Measurements from ENCODE around the gene DNAJC3. TPM values are rescaled to one million over a fixed set of nuclear protein-coding genes. Genes with fewer than 3 reads are reported as not detected.
A peak's percentile ranks its signal among the peaks of the same experiment; 100 is the strongest.
"Not testable (repeated sequence)": the region's sequence is repeated elsewhere in the genome, so short reads cannot be mapped to it uniquely, and the experiment has no call there.

The DNAJC3 gene
- polyA plus RNA-seq, 6 donors from 2014 or later = 8.3 to 16.4 (median 13.3) TPM

GRCh38 chr13:95684418-95684817, 7.5 kb downstream of the DNAJC3 start:
- Mint-ChIP-seq H3K27me3 (no peaks in the 10 kb centered on the region), H3K9me3 (peaks cover 0 to 19% (median 7%) of the 10 kb centered on the region in 7 donors), H3K36me3 (peaks cover 8 to 9% of the 10 kb centered on the region in 2 donors), H3K27ac (peak overlapping the region in 2 of 6 donors; percentile 19 to 57), H3K4me3 (no peak overlapping the region), H3K4me1 (peaks cover 54 to 77% (median 73%) of the 10 kb centered on the region in 3 donors)
- no peak for ATAC-seq (ENCODE audit: low read depth in 2 of 2)
- DNase-seq = no peak

- H3K27me3 Mint-ChIP-seq; H3K4me3 Mint-ChIP-seq; H3K27ac Mint-ChIP-seq; DNase-seq; ATAC-seq (ENCODE audit: low read depth in 2 of 2); H3K36me3 Mint-ChIP-seq: not testable (repeated sequence)
- Mint-ChIP-seq H3K9me3 (peaks cover 0 to 19% (median 7%) of the 10 kb centered on the region in 7 donors), H3K4me1 (peaks cover 52 to 76% (median 71%) of the 10 kb centered on the region in 3 donors)
Observed at GRCh38 chr13:95684960-95685359, 8.0 kb downstream of the DNAJC3 start.

DNA sequence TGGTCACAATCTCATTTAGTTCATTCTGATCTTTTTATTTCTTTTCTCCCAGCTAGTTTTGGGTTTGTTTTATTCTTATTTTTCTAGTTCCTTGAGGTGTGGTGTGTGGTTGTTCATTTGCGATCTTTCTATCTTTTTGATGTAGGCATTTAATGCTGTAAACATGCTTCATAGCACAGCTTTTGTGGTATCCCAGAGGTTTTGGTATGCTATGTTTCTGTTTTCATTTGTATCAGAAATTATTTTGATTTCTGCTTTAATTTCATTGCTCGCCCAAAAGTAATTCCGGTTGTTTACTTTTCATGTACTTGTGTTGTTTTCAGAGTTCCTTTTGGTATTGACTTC, 12.6 kb downstream of the DNAJC3 start:
- Mint-ChIP-seq H3K4me3 (peak overlapping the region in 1 of 8 donors; percentile 40), H3K27ac (peak overlapping the region in 1 of 6 donors; percentile 61)
- ATAC-seq (ENCODE audit: low read depth in 2 of 2) = no peak

GRCh38 chr13:95690986-95691385, 14.0 kb downstream of the DNAJC3 start:
- H3K36me3 Mint-ChIP-seq; H3K4me3 Mint-ChIP-seq; H3K27ac Mint-ChIP-seq; ATAC-seq (ENCODE audit: low read depth in 2 of 2); DNase-seq; H3K27me3 Mint-ChIP-seq: not testable (repeated sequence)
- peaks cover 0 to 15% (median 7%) of the 10 kb centered on the region in 7 donors for H3K9me3 Mint-ChIP-seq
- peaks cover 27 to 37% (median 35%) of the 10 kb centered on the region in 3 donors for H3K4me1 Mint-ChIP-seq

More for the DNA sequence above, 12.6 kb downstream of the DNAJC3 start:
- DNase-seq = no peak
- Mint-ChIP-seq H3K27me3 (no peaks in the 10 kb centered on the region), H3K9me3 (peaks cover 0 to 19% (median 7%) of the 10 kb centered on the region in 7 donors), H3K36me3 (peaks cover 9% of the 10 kb centered on the region in 2 donors), H3K4me1 (peaks cover 32 to 48% (median 43%) of the 10 kb centered on the region in 3 donors)

DNA sequence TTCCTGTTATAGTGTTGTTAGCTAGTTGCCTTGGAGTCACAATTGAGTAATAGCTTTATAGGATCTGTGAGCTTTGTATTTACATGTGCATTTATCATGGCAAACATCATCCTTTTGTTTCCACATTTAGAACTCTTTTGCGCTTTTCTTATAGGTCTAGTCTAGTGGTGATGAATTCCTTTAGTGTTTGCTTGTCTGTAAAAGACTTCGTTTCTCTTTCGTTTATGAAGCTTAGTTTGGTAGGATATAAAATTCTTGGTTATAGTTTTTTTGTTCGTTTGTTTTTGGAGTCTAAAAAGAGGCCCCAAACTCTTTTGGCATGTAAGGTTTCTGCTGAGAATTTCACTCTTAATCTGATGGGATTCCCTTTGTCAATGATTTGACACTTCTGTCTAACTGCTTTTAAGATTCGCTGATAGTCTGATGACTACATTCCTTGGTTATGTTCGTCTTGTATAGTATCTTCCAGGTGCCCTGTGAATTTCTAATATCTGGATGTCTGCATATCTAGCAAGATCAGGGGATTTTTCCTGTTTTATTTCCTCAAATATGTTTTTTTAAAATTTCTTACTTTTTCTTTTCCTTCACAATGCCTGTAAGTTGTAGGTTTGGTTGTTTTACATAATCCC, 20.2 kb downstream of the DNAJC3 start:
- Mint-ChIP-seq H3K36me3 (peaks cover 5 to 7% of the 10 kb centered on the region in 2 donors), H3K27ac (peak overlapping the region in 1 of 6 donors; percentile 20), H3K4me3 (peak overlapping the region in 1 of 8 donors; percentile 12), H3K9me3 (peaks cover 0 to 13% (median 6%) of the 10 kb centered on the region in 7 donors), H3K4me1 (peaks cover 23 to 41% (median 28%) of the 10 kb centered on the region in 3 donors), H3K27me3 (no peaks in the 10 kb centered on the region)
- DNase-seq (no peak), ATAC-seq (ENCODE audit: low read depth in 2 of 2) (no peak)

DNA sequence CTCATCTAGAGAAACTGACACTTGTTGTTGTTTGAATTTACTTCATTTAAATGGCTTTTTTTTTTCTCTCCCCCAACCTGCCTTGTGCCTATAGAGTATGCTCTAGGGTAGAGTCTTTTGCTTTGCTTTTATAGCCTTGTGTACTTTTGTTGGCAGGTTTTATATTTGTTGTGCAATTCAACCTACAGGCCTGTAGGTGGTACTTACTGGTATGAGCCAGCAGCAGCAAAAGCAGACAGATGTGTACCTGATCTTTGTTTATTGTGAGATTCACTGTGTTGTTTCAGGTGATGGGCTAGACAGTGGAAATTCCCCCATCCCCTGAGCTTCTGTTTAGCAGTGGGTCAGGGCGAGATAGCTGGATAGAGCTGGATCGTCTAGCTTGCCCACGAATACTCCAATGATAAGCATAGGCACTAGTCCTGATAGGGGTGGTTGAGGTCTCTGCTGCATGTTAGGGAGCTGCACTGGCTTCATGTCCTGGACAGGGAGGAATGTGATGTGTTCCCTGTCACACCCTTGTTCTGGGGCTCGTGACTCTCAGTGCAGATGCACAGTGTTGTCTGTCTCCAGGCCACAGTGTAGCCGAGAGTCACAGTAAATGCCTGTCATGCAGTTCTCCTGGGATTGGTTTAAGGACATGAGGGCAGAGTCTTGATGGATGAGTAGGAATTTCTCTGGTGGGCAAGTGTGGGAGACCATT, 21.3 kb downstream of the DNAJC3 start:
- peaks cover 26 to 45% (median 31%) of the 10 kb centered on the region in 3 donors for H3K4me1 Mint-ChIP-seq

DNA sequence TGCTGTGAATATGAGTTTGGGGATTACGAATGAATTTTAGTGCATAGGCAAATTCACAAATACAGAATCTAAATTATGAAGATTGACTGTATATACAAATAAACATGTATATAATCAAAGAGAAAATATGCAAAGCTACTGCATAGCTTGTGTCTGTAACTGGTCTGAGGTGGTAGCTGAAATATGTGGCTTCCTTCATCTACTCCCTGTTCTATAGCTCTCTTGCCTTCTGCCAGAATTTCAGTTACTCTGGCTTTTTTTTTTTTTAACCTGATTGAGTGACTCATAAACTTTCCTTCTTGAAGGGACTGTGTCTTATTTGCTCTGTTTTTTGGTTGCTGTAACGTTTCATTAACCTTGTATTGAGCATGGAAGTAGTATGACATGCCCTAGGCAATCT, 26.6 kb downstream of the DNAJC3 start:
- Mint-ChIP-seq H3K4me1 (peaks cover 50 to 60% (median 51%) of the 10 kb centered on the region in 3 donors), H3K27ac (peak overlapping the region in 2 of 6 donors; percentile 2 to 24), H3K9me3 (no peaks in the 10 kb centered on the region), H3K27me3 (no peaks in the 10 kb centered on the region), H3K4me3 (no peak overlapping the region), H3K36me3 (no peaks in the 10 kb centered on the region)
- no peak for ATAC-seq (ENCODE audit: low read depth in 2 of 2)
- DNase-seq = no peak

More for the DNA sequence above, 21.3 kb downstream of the DNAJC3 start:
- DNase-seq (no peak), ATAC-seq (ENCODE audit: low read depth in 2 of 2) (no peak)
- Mint-ChIP-seq H3K4me3 (no peak overlapping the region), H3K27ac (peak overlapping the region in 1 of 6 donors; percentile 10), H3K9me3 (peaks cover 0 to 13% (median 6%) of the 10 kb centered on the region in 7 donors), H3K27me3 (no peaks in the 10 kb centered on the region), H3K36me3 (peaks cover 5 to 7% of the 10 kb centered on the region in 2 donors)

DNA sequence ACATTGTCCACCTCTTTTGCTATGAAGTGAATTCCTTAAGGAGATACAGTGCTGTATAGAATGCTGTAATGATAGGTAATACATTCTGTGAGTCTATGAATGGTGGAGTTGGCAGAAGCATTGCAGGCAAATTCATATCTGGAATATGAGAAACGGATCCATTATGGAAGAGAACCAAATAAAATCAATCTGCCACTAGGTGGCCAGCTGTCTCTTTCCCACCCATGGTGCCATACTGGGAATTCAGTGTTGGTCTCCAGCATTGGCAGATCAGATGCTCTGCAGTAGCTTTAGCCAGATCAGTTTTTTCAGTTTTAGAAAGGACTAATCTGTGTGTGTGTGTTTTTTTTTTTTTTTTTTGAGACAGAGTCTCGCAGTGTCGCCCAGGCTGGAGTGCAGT, 27.6 kb downstream of the DNAJC3 start:
- Mint-ChIP-seq H3K4me3 (no peak overlapping the region), H3K9me3 (no peaks in the 10 kb centered on the region), H3K27ac (no peak overlapping the region), H3K27me3 (no peaks in the 10 kb centered on the region), H3K4me1 (peaks cover 50 to 58% (median 51%) of the 10 kb centered on the region in 3 donors), H3K36me3 (no peaks in the 10 kb centered on the region)
- ATAC-seq (ENCODE audit: low read depth in 2 of 2) (no peak), DNase-seq (no peak)

- Mint-ChIP-seq H3K27me3 (no peaks in the 10 kb centered on the region), H3K9me3 (no peaks in the 10 kb centered on the region), H3K4me3 (no peak overlapping the region), H3K4me1 (peaks cover 50 to 54% (median 52%) of the 10 kb centered on the region in 3 donors), H3K36me3 (no peaks in the 10 kb centered on the region), H3K27ac (peak overlapping the region in 3 of 6 donors; percentile 21 to 81 (median 31))
- ATAC-seq (ENCODE audit: low read depth in 2 of 2) (peak; percentile 33 to 34), DNase-seq (no peak)
Observed at GRCh38 chr13:95706356-95706755, 29.4 kb downstream of the DNAJC3 start.

DNA sequence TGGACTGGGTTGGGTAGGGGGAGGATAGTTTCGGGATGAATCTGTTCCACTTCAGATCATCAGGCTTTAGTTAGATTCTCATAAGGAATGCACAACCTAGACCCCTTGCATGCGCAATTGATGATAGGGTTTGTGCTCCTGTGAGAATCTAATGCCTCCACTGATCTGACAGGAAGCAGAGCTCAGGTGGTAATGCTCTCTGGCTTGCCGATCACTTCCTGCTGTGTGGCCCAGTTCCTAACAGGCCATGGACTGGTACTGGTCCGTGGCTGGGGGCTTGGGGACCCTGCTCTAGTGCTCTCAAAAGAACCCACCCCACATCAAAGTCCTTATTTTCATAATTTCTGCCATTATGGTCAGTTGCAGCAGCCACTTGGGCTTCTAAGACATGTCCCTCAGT, 30.1 kb downstream of the DNAJC3 start:
- H3K4me3 Mint-ChIP-seq = peak overlapping the region in 7 of 8 donors; percentile 17 to 69 (median 46)
- DNase-seq (no peak), ATAC-seq (ENCODE audit: low read depth in 2 of 2) (peak; percentile 43 to 48)
- no peaks in the 10 kb centered on the region for H3K36me3 Mint-ChIP-seq
- no peaks in the 10 kb centered on the region for H3K27me3 Mint-ChIP-seq
- H3K4me1 Mint-ChIP-seq = peaks cover 48 to 52% (median 49%) of the 10 kb centered on the region in 3 donors
- H3K27ac Mint-ChIP-seq = peak overlapping the region; percentile 4 to 91 (median 63)
- H3K9me3 Mint-ChIP-seq = no peaks in the 10 kb centered on the region

- ATAC-seq (ENCODE audit: low read depth in 2 of 2) (peak; percentile 73 to 77), DNase-seq (peak; percentile 15)
- peaks cover 43 to 46% (median 46%) of the 10 kb centered on the region in 3 donors for H3K4me1 Mint-ChIP-seq
- no peaks in the 10 kb centered on the region for H3K27me3 Mint-ChIP-seq
- H3K4me3 Mint-ChIP-seq = peak overlapping the region in 6 of 8 donors; percentile 17 to 69 (median 43)
- peaks cover 2% of the 10 kb centered on the region in 2 donors for H3K36me3 Mint-ChIP-seq
- H3K27ac Mint-ChIP-seq = peak overlapping the region; percentile 4 to 91 (median 68)
- H3K9me3 Mint-ChIP-seq = no peaks in the 10 kb centered on the region
Observed at GRCh38 chr13:95707442-95708390, 30.8 kb downstream of the DNAJC3 start.

DNA sequence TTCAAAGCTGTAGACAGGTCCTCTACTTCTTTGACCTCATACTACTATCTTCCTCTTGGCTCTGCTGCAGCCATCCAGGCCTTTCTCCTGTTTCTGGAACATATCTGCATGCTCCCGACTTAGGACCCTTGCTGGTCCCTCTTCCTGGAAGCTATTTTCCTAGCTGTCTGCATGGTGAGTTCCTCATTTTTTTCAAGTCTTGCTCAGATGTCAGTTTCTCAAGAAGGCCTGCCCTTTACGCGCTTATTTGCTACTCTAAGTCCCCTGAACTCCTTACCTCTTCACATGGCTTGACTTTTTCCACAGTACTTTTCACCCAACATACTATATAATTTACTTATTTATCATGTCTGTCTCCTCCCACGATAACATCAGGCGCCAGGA, 31.4 kb downstream of the DNAJC3 start:
- Mint-ChIP-seq H3K4me1 (peaks cover 42 to 46% (median 43%) of the 10 kb centered on the region in 3 donors), H3K4me3 (peak overlapping the region in 5 of 8 donors; percentile 7 to 54 (median 40)), H3K27me3 (no peaks in the 10 kb centered on the region), H3K36me3 (peaks cover 9% of the 10 kb centered on the region in 2 donors), H3K9me3 (peaks cover 0 to 2% (median 0%) of the 10 kb centered on the region in 7 donors), H3K27ac (peak overlapping the region in 3 of 6 donors; percentile 18 to 43 (median 24))
- ATAC-seq (ENCODE audit: low read depth in 2 of 2) (no peak), DNase-seq (no peak)
